Fibroblast of the aortic adventitia (primary cell): ENCODE results near the gene WNK2. TPM values are rescaled to one million over a fixed set of nuclear protein-coding genes. Genes with fewer than 3 reads are reported as not detected.
"Not testable (repeated sequence)": the region's sequence is repeated elsewhere in the genome, so short reads cannot be mapped to it uniquely, and the experiment has no call there.

Experiments used
- DNase-seq: peaks from one replicate; pipeline ENCODE4 v3.0.0-alpha.2; 2010; ENCODE audit warnings: low read depth
- H3K4me3 ChIP-seq: 2 replicates; pipeline ENCODE4 v1.5.1; 2011; ENCODE audit warnings: low read depth, mild to moderate bottlenecking, control low read depth, low read length, moderate library complexity
- CTCF ChIP-seq: IDR thresholded peaks from 2 replicates; pipeline ENCODE4 v1.5.1; 2011; ENCODE audit warnings: mild to moderate bottlenecking, low read length, control low read depth, inconsistent platforms; ENCODE audit not compliant: insufficient read depth
- total RNA-seq: library from RNA; depleted of rRNA; stranded (reverse); fragments of >200 nt; gene quantifications from 2 replicates; pipeline ENCODE4 v1.2.3, GENCODE V29; 2012; ENCODE audit warnings: low replicate concordance

The WNK2 gene
- total RNA-seq, 1 donor, result not detected

- no peak for DNase-seq
- H3K4me3 ChIP-seq, result no peak overlapping the region
- no peak for TF ChIP-seq CTCF
Observed at GRCh38 chr9:93318480-93318879, 134.5 kb downstream of the WNK2 start.

- H3K4me3 ChIP-seq, result no peak overlapping the region
- TF ChIP-seq CTCF, result no peak
- no peak for DNase-seq
Observed at GRCh38 chr9:93319301-93319991, 135.5 kb downstream of the WNK2 start.

GRCh38 chr9:93319992-93320500 lies 136.1 kb downstream of the WNK2 start:
- no peak overlapping the region for H3K4me3 ChIP-seq
- no peak for DNase-seq
- TF ChIP-seq CTCF, result no peak

- no peak for DNase-seq
- H3K4me3 ChIP-seq, result no peak overlapping the region
- no peak for TF ChIP-seq CTCF
Observed at GRCh38 chr9:93320591-93321219, 136.8 kb downstream of the WNK2 start.

GRCh38 chr9:93321220-93321610 lies 137.3 kb downstream of the WNK2 start:
- no peak for DNase-seq
- TF ChIP-seq CTCF, result no peak

GRCh38 chr9:93323446-93323954 lies 139.6 kb downstream of the WNK2 start:
- not testable (repeated sequence) for H3K4me3 ChIP-seq, DNase-seq

More at GRCh38 chr9:93321220-93321610, 137.3 kb downstream of the WNK2 start:
- H3K4me3 ChIP-seq, result no peak overlapping the region

GRCh38 chr9:93324191-93324834 lies 140.4 kb downstream of the WNK2 start:
- TF ChIP-seq CTCF, result no peak

More at GRCh38 chr9:93324191-93324834, 140.4 kb downstream of the WNK2 start:
- no peak overlapping the region for H3K4me3 ChIP-seq
- DNase-seq, result no peak
